Tibial nerve (tissue), 4 donors: ENCODE measurements around the gene UBE2R2. TPM values are rescaled to one million over a fixed set of nuclear protein-coding genes. Genes with fewer than 3 reads are reported as not detected.
"Not testable (repeated sequence)": the region's sequence is repeated elsewhere in the genome, so short reads cannot be mapped to it uniquely, and the experiment has no call there.

Experiments
- DNase-seq, 2 donors: peaks; one replicate each; pipeline ENCODE4 v3.0.0-alpha.2; 2019; ENCODE audit warnings: low spot score in 2 of 2
- H3K27ac ChIP-seq, 4 donors: fragments of 200-600 bp; sonication (generic) in 3 of 4; one replicate each; pipeline ENCODE4 v1.5.1; 2017 to 2019; ENCODE audit warnings: mild to moderate bottlenecking in 1 of 4
- H3K27me3 ChIP-seq, 2 donors: fragments of 200-600 bp; sonication (generic) in 1 of 2; one replicate each; pipeline versions ENCODE4 v1.5.1 to v1.6.0; 2017 to 2019
- H3K36me3 ChIP-seq, 3 donors: fragments of 200-600 bp; sonication (generic); one replicate each; pipeline ENCODE4 v1.5.1; 2018 to 2019
- H3K4me1 ChIP-seq, 4 donors: fragments of 200-600 bp; sonication (generic) in 3 of 4; one replicate each; pipeline ENCODE4 v1.5.1; 2017 to 2019
- H3K4me3 ChIP-seq, 4 donors: fragments of 200-600 bp; sonication (generic) in 3 of 4; one replicate each; pipeline ENCODE4 v1.5.1; 2017 to 2019; ENCODE audit warnings: mild to moderate bottlenecking in 1 of 4, moderate library complexity in 1 of 4
- H3K9me3 ChIP-seq, 4 donors: fragments of 200-600 bp; sonication (generic) in 3 of 4; one replicate each; pipeline ENCODE4 v1.5.1; 2017 to 2019
- EP300 ChIP-seq, 2 donors: sonication (generic); formaldehyde crosslinking; IDR thresholded peaks; one replicate each; pipeline ENCODE4 v1.6.1; 2017; ENCODE audit warnings: antibody characterized with exemption in 2 of 2, mild to moderate bottlenecking in 1 of 2
- POLR2A ChIP-seq, 2 donors: fragments of 450-650 bp; IDR thresholded peaks; one replicate each; pipeline ENCODE4 v1.6.1; 2017; ENCODE audit warnings: antibody characterized with exemption in 2 of 2, mild to moderate bottlenecking in 2 of 2, moderate library complexity in 2 of 2
- WGBS, 2 donors: methylation state at CpG; one replicate each; pipeline ENCODE4 v1.1.5; 2018; 5-methylcytosine and 5-hydroxymethylcytosine counted together
- total RNA-seq, 4 donors: library from RNA; depleted of rRNA; stranded (reverse); fragments of >200 nt; gene quantifications; one replicate each; pipeline ENCODE4 v1.1.0, GENCODE V29; 2016
- TF ChIP-seq, protein P1 (sequence below), 5 experiments: fragments of 200-600 bp in 3 of 5; fragments of 450-650 bp in 2 of 5; sonication (generic) in 3 of 5; IDR thresholded peaks; one replicate each; pipeline ENCODE4 v1.5.1; 2016 to 2019; ENCODE audit warnings: antibody characterized with exemption in 5 of 5, mild to moderate bottlenecking in 3 of 5, moderate library complexity in 2 of 5

The UBE2R2 gene
- total RNA-seq, 4 donors from 2014 or later, result 23.2 to 28.4 (median 25.9) TPM

DNA sequence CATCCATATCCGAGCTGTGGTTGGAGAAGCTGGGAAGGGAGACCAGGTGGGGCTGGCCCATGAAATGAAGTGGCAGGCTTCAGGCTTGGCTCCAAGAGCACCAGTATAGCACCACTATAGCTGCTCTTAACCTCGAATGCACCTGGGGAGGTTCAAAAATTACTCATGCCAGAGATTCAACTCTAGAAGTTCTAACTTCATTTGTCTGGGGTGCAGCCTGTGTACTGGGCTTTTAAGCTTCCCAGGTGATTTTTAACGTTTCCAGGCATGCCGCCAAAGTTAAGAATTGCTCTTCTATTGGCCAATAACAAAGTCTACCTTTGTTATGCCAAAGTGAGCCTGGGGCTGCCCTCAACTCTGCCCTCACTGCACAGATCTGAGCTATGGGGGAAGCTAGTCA, 21.1 kb upstream of the UBE2R2 start:
- H3K27me3 ChIP-seq, result peaks cover 0 to 4% of the 10 kb centered on the region in 2 donors
- no peaks in the 10 kb centered on the region for H3K4me1 ChIP-seq
- TF ChIP-seq, protein P1, sequence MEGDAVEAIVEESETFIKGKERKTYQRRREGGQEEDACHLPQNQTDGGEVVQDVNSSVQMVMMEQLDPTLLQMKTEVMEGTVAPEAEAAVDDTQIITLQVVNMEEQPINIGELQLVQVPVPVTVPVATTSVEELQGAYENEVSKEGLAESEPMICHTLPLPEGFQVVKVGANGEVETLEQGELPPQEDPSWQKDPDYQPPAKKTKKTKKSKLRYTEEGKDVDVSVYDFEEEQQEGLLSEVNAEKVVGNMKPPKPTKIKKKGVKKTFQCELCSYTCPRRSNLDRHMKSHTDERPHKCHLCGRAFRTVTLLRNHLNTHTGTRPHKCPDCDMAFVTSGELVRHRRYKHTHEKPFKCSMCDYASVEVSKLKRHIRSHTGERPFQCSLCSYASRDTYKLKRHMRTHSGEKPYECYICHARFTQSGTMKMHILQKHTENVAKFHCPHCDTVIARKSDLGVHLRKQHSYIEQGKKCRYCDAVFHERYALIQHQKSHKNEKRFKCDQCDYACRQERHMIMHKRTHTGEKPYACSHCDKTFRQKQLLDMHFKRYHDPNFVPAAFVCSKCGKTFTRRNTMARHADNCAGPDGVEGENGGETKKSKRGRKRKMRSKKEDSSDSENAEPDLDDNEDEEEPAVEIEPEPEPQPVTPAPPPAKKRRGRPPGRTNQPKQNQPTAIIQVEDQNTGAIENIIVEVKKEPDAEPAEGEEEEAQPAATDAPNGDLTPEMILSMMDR (IDR thresholded peaks at IDR 0.05), result no peak
- TF ChIP-seq EP300 (IDR thresholded peaks at IDR 0.05), result no peak
- no peak for TF ChIP-seq POLR2A (IDR thresholded peaks at IDR 0.05)
- WGBS, 2 donors, result 64 to 67% methylated on average over 4 of the region's 4 CpGs
- no peak overlapping the region for H3K4me3 ChIP-seq
- no peak for DNase-seq
- no peaks in the 10 kb centered on the region for H3K36me3 ChIP-seq
- peaks cover 0 to 5% (median 0%) of the 10 kb centered on the region in 4 donors for H3K9me3 ChIP-seq
- H3K27ac ChIP-seq, result no peak overlapping the region

DNA sequence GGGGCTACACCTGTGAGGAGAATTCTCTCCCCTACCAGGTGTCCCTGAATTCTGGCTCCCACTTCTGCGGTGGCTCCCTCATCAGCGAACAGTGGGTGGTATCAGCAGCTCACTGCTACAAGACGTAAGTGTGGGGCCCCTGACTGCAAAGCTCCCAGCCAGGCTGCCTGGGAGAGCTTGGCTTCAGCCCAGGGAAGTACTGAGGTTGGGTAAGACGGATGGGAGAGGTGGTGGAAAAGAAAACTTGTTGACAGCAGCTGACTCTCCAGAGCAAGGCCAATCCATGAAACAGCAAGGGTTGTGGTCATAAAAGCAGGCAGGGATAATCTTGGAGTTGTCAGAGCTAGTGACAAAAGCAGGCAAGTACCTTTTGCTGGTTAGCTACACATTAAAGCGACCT, 20.3 kb upstream of the UBE2R2 start:
- not testable (repeated sequence) for H3K4me3 ChIP-seq

DNA sequence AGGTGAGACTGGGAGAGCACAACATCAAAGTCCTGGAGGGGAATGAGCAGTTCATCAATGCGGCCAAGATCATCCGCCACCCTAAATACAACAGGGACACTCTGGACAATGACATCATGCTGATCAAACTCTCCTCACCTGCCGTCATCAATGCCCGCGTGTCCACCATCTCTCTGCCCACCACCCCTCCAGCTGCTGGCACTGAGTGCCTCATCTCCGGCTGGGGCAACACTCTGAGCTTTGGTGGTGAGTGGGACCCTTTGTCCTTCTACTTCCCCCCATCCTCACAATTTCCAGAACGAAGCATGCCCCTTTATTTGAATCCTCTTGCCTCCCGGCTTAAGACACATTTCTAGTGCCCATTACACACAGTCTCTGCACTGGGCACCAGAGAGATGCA, 19.1 kb upstream of the UBE2R2 start:
- WGBS, 2 donors, result 86 to 91% methylated on average over 8 of the region's 8 CpGs
- Histone ChIP-seq H3K4me1 (no peaks in the 10 kb centered on the region), H3K9me3 (peaks cover 0 to 5% (median 0%) of the 10 kb centered on the region in 4 donors), H3K27ac (no peak overlapping the region), H3K36me3 (no peaks in the 10 kb centered on the region), H3K4me3 (no peak overlapping the region), H3K27me3 (peaks cover 0 to 4% of the 10 kb centered on the region in 2 donors)
- TF ChIP-seq, protein P1 (IDR thresholded peaks at IDR 0.05), result no peak
- TF ChIP-seq EP300 (IDR thresholded peaks at IDR 0.05), result no peak
- no peak for TF ChIP-seq POLR2A (IDR thresholded peaks at IDR 0.05)
- no peak for DNase-seq

More for the DNA sequence above, 20.3 kb upstream of the UBE2R2 start:
- H3K27me3 ChIP-seq, H3K36me3 ChIP-seq, H3K27ac ChIP-seq, H3K9me3 ChIP-seq, H3K4me1 ChIP-seq, DNase-seq: not testable (repeated sequence)
- WGBS, 2 donors, result 76 to 77% methylated on average over 5 of the region's 5 CpGs

DNA sequence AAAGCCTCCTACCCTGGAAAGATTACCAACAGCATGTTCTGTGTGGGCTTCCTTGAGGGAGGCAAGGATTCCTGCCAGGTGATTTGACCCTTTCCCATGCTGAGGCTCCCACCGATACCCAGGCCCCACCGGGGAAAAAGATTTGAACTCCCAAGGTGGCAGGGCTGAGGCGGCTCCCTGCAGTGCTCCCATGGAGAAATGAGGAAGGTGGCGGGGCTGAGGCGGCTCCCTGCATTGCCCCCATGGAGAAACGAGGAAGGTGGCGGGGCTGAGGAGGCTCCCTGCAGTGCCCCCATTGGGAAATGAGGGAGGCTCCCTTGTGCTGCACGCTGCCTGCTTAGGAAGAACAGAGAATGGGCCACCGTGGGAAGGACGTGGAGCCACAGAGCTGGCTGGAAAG, 18.4 kb upstream of the UBE2R2 start:
- H3K4me1 ChIP-seq, result no peaks in the 10 kb centered on the region
- 82 to 83% methylated on average over 10 of the region's 10 CpGs for WGBS, 2 donors
- no peaks in the 10 kb centered on the region for H3K36me3 ChIP-seq
- H3K27ac ChIP-seq, result no peak overlapping the region
- no peak overlapping the region for H3K4me3 ChIP-seq
- no peak for DNase-seq
- TF ChIP-seq POLR2A (IDR thresholded peaks at IDR 0.05) (no peak), EP300 (IDR thresholded peaks at IDR 0.05) (no peak)
- TF ChIP-seq, protein P1 (IDR thresholded peaks at IDR 0.05), result no peak
- H3K9me3 ChIP-seq, result peaks cover 0 to 5% (median 0%) of the 10 kb centered on the region in 4 donors
- H3K27me3 ChIP-seq, result peaks cover 0 to 4% of the 10 kb centered on the region in 2 donors

DNA sequence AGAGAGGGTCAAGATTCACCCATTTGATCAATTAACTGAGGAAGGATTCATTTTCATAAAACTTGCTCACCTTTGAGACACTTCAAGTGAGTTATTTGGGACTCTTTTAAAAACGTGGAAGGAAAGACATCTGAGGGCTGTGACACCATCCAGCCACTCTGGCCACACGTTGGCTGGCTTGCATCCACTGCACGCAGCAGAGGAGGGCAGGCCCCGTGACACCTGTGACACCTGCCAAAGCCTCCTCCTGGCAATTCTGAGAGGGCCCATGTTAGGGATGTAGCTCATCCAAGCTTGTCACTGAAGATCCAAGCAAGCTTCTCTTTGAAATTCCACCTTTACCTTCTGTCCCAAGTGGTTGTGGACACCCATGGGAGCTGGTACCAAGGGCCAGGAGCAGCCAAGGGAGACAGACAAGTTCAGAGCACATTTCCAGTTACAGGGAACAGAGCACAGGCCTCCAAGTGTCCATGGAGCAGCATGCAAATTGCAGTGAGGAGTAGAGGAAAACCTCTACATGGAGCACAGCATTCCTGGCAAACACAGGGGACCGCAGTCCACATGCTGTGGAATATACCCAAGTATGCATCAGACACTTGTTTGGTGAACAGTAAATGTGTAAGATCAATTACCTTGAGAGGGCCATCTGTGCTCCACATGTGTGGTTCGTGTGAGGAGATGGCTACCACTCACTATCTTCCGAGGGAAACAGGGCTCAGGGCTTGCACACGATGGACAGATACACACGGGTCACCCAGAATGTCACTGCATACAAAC, 16.8 kb upstream of the UBE2R2 start:
- 58 to 65% methylated on average over 8 to 9 of the region's 9 CpGs for WGBS, 2 donors

More for the DNA sequence above, 16.8 kb upstream of the UBE2R2 start:
- Histone ChIP-seq H3K4me1 (no peaks in the 10 kb centered on the region), H3K27me3 (peaks cover 0 to 4% of the 10 kb centered on the region in 2 donors), H3K36me3 (no peaks in the 10 kb centered on the region), H3K4me3 (no peak overlapping the region), H3K27ac (no peak overlapping the region), H3K9me3 (peaks cover 0 to 5% (median 0%) of the 10 kb centered on the region in 4 donors)
- TF ChIP-seq POLR2A (IDR thresholded peaks at IDR 0.05) (no peak), EP300 (IDR thresholded peaks at IDR 0.05) (no peak)
- TF ChIP-seq, protein P1 (IDR thresholded peaks at IDR 0.05), result no peak
- no peak for DNase-seq
